Endothelial cell of umbilical vein (primary cell): ENCODE data around the gene MBOAT2. TPM values are rescaled to one million over a fixed set of nuclear protein-coding genes. Genes with fewer than 3 reads are reported as not detected.

Experiments used
- BruUV-seq: library from RNA; stranded (reverse); fragments of 400-500 nt; replicated peaks from 2 replicates; lab custom pipeline; 2021; lab: Mats Ljungman, UMichigan
- CTCF ChIA-PET: fragments of 300-600, 350-600 bp; sonication (Branson Sonifier 250); formaldehyde crosslinking; loops from one replicate; lab custom pipeline; 2021; ENCODE audit warnings: antibody characterized with exemption, inconsistent platforms; lab: Charles Lee
- POLR2A ChIA-PET: fragments of 300-600, 350-600 bp; sonication (Branson Sonifier 250); formaldehyde crosslinking; loops from one replicate; lab custom pipeline; 2021; ENCODE audit warnings: antibody characterized with exemption, inconsistent platforms; lab: Charles Lee
- DNase-seq: peaks from one replicate; pipeline ENCODE4 v3.0.0-alpha.2; 2011; ENCODE audit warnings: low read depth, low spot score
- FAIRE-seq: peaks from 2 replicates; lab custom pipeline; 2011; peaks lifted over from hg19 to GRCh38; lab: Jason Lieb, UNC
- H2AFZ ChIP-seq: 2 replicates; pipeline ENCODE4 v1.6.0; 2012; ENCODE audit warnings: low read depth, low read length, control low read depth, inconsistent platforms
- H3K27ac ChIP-seq: 2 replicates; pipeline ENCODE4 v1.5.1; 2011; ENCODE audit warnings: low read depth, mild to moderate bottlenecking, control low read depth, low read length, moderate library complexity; ENCODE audit not compliant: insufficient read depth
- H3K27me3 ChIP-seq, 2 experiments: 2 replicates each; pipeline versions ENCODE4 v1.6.0 to v1.6.1; 2011; ENCODE audit warnings: low read length in 2 of 2, mixed read lengths in 1 of 2; ENCODE audit not compliant: control insufficient read depth in 2 of 2, insufficient read depth in 2 of 2
- H3K36me3 ChIP-seq, 2 experiments: 2 replicates in 1 of 2; 3 replicates in 1 of 2; pipeline ENCODE4 v1.5.1; 2011; ENCODE audit warnings: low read length in 2 of 2, mild to moderate bottlenecking in 1 of 2, moderate library complexity in 1 of 2; ENCODE audit not compliant: control insufficient read depth in 2 of 2, insufficient read depth in 2 of 2; ENCODE audit errors: extremely low read depth in 1 of 2
- H3K4me1 ChIP-seq: 3 replicates; pipeline ENCODE4 v1.5.1; 2011; ENCODE audit warnings: mild to moderate bottlenecking, low read length; ENCODE audit not compliant: control insufficient read depth, insufficient read depth; ENCODE audit errors: extremely low read depth
- H3K4me2 ChIP-seq: 2 replicates; pipeline ENCODE4 v1.6.1; 2011; ENCODE audit warnings: low read length, control low read depth, mixed read lengths; ENCODE audit not compliant: insufficient read depth
- H3K4me3 ChIP-seq, 3 experiments: fragments of 200-600 bp in 1 of 3; sonication (generic), shearing (Covaris generic) in 1 of 3; replicated peaks in 1 of 3; 2 replicates each; pipeline ENCODE4 v1.5.1; 2011 to 2016; ENCODE audit warnings: control low read depth in 3 of 3, low read length in 3 of 3, mild to moderate bottlenecking in 2 of 3, inconsistent platforms in 1 of 3, low read depth in 1 of 3, moderate library complexity in 1 of 3; ENCODE audit not compliant: insufficient read depth in 1 of 3
- H3K79me2 ChIP-seq: 2 replicates; pipeline ENCODE4 v1.6.0; 2012; ENCODE audit warnings: low read length, inconsistent platforms; ENCODE audit not compliant: control insufficient read depth, insufficient read depth
- H3K9ac ChIP-seq: replicated peaks from 2 replicates; pipeline ENCODE3; 2011; ENCODE audit warnings: low read length, control low read depth; ENCODE audit not compliant: insufficient read depth; ENCODE audit errors: extremely low read depth
- H3K9me1 ChIP-seq: replicated peaks from 3 replicates; pipeline ENCODE4 v1.6.0; 2011; ENCODE audit warnings: mild to moderate bottlenecking, low read length; ENCODE audit not compliant: control insufficient read depth, insufficient read depth; ENCODE audit errors: extremely low read depth
- H3K9me3 ChIP-seq: replicated peaks from 2 replicates; pipeline ENCODE4 v1.5.1; 2012; ENCODE audit warnings: low read length, inconsistent platforms; ENCODE audit not compliant: control insufficient read depth, insufficient read depth
- H4K20me1 ChIP-seq: replicated peaks from 2 replicates; pipeline ENCODE3; 2011; ENCODE audit warnings: mild to moderate bottlenecking, low read length; ENCODE audit not compliant: control insufficient read depth, insufficient read depth; ENCODE audit errors: extremely low read depth
- EZH2 ChIP-seq: IDR thresholded peaks from 2 replicates; pipeline ENCODE4 v1.6.1; 2012; ENCODE audit warnings: borderline replicate concordance, low read depth, mild to moderate bottlenecking, moderate library complexity, low read length, inconsistent platforms; ENCODE audit not compliant: severe bottlenecking
- FOS ChIP-seq: IDR thresholded peaks from 2 replicates; pipeline ENCODE4 v1.6.1; 2011; ENCODE audit warnings: mild to moderate bottlenecking, low read length, moderate library complexity, borderline replicate concordance; ENCODE audit not compliant: insufficient read depth
- GATA2 ChIP-seq: IDR thresholded peaks from 2 replicates; pipeline ENCODE4 v1.7.0; 2011; ENCODE audit warnings: low read depth, mild to moderate bottlenecking, moderate library complexity, mixed read lengths, low read length; ENCODE audit not compliant: insufficient read length, insufficient read depth
- JUN ChIP-seq: IDR thresholded peaks from 2 replicates; pipeline ENCODE4 v1.6.1; 2011; ENCODE audit warnings: borderline replicate concordance, low read depth; ENCODE audit not compliant: insufficient read length, insufficient read depth
- MYC ChIP-seq: IDR thresholded peaks from one replicate; pipeline ENCODE4 v1.6.1; 2011; ENCODE audit warnings: mild to moderate bottlenecking, low read depth, low read length
- POLR2A ChIP-seq: IDR thresholded peaks from 2 replicates; pipeline ENCODE4 v1.6.1; 2012; ENCODE audit warnings: low read depth, mild to moderate bottlenecking, control low read depth, low read length
- POLR2AphosphoS5 ChIP-seq: IDR thresholded peaks from 2 replicates; pipeline ENCODE4 v1.6.1; 2012; ENCODE audit warnings: low read depth, mild to moderate bottlenecking, control low read depth, low read length, moderate library complexity; ENCODE audit not compliant: insufficient read depth
- dilution Hi-C: fragments of 300-500 bp; cut with MboI; formaldehyde crosslinking; loops from one replicate; pipeline ENCODE4 v1.15.0; 2019; ENCODE audit warnings: low sequenced_read_pairs; ENCODE audit not compliant: extremely low pct_ligation_motif_present
- intact Hi-C: fragments of 100-400 bp; cut with micrococcal nuclease; formaldehyde crosslinking; loops from one replicate; pipeline ENCODE4 v1.10.0; 2022
- polyA plus RNA-seq, 4 experiments: library from polyadenylated mRNA; depleted of rRNA in 3 of 4; stranded (reverse) in 3 of 4; unstranded in 1 of 4; fragments of >200 nt; gene quantifications; 2 replicates each; pipeline versions ENCODE4 v1.2.1 to v1.2.3, GENCODE V29; 2011 to 2012; ENCODE audit warnings: missing spikeins in 1 of 4
- total RNA-seq: library from RNA; stranded (reverse); gene quantifications from 2 replicates; pipeline ENCODE4 v1.2.3, GENCODE V29; 2021
- TF ChIP-seq, protein P1 (sequence below), 2 donors: IDR thresholded peaks; 1 replicate in 1 of 2; 2 replicates in 1 of 2; pipeline ENCODE4 v1.5.1; 2011; ENCODE audit warnings: low read length in 2 of 2, mild to moderate bottlenecking in 2 of 2, moderate library complexity in 2 of 2, control low read depth in 1 of 2, inconsistent platforms in 1 of 2, low read depth in 1 of 2; ENCODE audit not compliant: insufficient read depth in 1 of 2; ENCODE audit errors: extremely low read depth in 1 of 2

The MBOAT2 gene
- total and polyA plus RNA-seq, 2 donors (not counting 3 experiments of a cell fraction or from before 2014, with no cell fraction given): 10.9 to 22.1 TPM

DNA sequence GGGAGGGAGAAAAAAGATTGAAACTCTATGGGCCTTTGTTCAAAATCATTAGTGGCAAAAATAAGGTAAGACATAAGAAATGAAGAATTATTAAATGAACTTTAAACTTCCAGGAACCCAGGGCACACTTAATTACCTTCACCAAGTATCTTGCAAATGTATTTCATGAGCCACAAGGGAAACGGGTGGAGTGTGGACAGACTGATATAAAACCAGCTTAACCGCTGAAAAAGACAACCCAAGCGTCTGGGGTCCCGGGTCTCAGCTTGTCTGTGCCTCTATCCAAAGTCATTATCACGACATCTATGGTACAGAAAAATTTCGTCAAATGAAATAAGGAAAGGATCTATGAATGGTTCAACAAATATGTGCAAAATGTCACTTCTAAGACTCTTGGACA, 13.9 kb upstream of the MBOAT2 start:
- H2AFZ ChIP-seq: no peak overlapping the region
- no peaks in the 10 kb centered on the region for H3K4me1 ChIP-seq
- H4K20me1 ChIP-seq: no peaks in the 10 kb centered on the region
- dilution Hi-C loops (no loop called here), intact Hi-C loops (no loop called here)
- DNase-seq (no peak), FAIRE-seq (no peak)
- CTCF ChIA-PET: no interaction called here
- H3K79me2 ChIP-seq: no peaks in the 10 kb centered on the region
- H3K4me2 ChIP-seq: no peak overlapping the region
- no peak overlapping the region for H3K9ac ChIP-seq
- no peaks in the 10 kb centered on the region for H3K9me1 ChIP-seq
- H3K36me3 ChIP-seq: no peaks in the 10 kb centered on the region
- no peak overlapping the region for H3K4me3 ChIP-seq
- peaks cover 3 to 5% of the 10 kb centered on the region in 2 experiments for H3K27me3 ChIP-seq
- POLR2A ChIA-PET: interaction anchor here (0.6 to 0.7 kb wide), 2 partner anchors 27 to 708 kb away, joined by 3 to 4 read pairs; no protein-coding TSS in a partner anchor
- H3K27ac ChIP-seq: no peak overlapping the region
- no peak for TF ChIP-seq FOS
- no peak for TF ChIP-seq POLR2AphosphoS5
- no peak for TF ChIP-seq GATA2
- TF ChIP-seq, protein P1, sequence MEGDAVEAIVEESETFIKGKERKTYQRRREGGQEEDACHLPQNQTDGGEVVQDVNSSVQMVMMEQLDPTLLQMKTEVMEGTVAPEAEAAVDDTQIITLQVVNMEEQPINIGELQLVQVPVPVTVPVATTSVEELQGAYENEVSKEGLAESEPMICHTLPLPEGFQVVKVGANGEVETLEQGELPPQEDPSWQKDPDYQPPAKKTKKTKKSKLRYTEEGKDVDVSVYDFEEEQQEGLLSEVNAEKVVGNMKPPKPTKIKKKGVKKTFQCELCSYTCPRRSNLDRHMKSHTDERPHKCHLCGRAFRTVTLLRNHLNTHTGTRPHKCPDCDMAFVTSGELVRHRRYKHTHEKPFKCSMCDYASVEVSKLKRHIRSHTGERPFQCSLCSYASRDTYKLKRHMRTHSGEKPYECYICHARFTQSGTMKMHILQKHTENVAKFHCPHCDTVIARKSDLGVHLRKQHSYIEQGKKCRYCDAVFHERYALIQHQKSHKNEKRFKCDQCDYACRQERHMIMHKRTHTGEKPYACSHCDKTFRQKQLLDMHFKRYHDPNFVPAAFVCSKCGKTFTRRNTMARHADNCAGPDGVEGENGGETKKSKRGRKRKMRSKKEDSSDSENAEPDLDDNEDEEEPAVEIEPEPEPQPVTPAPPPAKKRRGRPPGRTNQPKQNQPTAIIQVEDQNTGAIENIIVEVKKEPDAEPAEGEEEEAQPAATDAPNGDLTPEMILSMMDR (IDR thresholded peaks at IDR 0.05; ENCODE audit: extremely low read depth in 1 of 2, insufficient read depth in 1 of 2, low read depth in 1 of 2, low read length in 2 of 2): no peak
- no peak for TF ChIP-seq MYC
- TF ChIP-seq EZH2: no peak
- no peak for TF ChIP-seq POLR2A
- TF ChIP-seq JUN: no peak
- no peaks in the 10 kb centered on the region for H3K9me3 ChIP-seq
- BruUV-seq: no TSS peak
